LNCaP clone FGC (cell line): ENCODE measurements around the gene FADS2.
A peak's percentile ranks its signal among the peaks of the same experiment; 100 is the strongest.

ENCODE experiments used
- DNase-seq: peaks from one replicate; pipeline ENCODE4 v3.0.0-alpha.2; 2011; ENCODE audit warnings: low read depth
- H3K4me3 ChIP-seq: 2 replicates; pipeline ENCODE4 v1.5.1; 2011; ENCODE audit warnings: mild to moderate bottlenecking, low read depth, low read length, control low read depth
- CTCF ChIP-seq: IDR thresholded peaks from 2 replicates; pipeline ENCODE4 v1.5.1; 2012; ENCODE audit warnings: mild to moderate bottlenecking; ENCODE audit not compliant: control insufficient read depth, insufficient read depth; ENCODE audit errors: extremely low read depth

The FADS2 gene

GRCh38 chr11:61899146-61899841 lies 71.2 kb downstream of the FADS2 start:
- DNase-seq = no peak
- peak; percentile 99 for TF ChIP-seq CTCF
- H3K4me3 ChIP-seq = no peak overlapping the region

- no peak overlapping the region for H3K4me3 ChIP-seq
- DNase-seq = no peak
- no peak for TF ChIP-seq CTCF
Measured at GRCh38 chr11:61900251-61900650, 72.2 kb downstream of the FADS2 start.

- TF ChIP-seq CTCF = no peak
- DNase-seq = no peak
- no peak overlapping the region for H3K4me3 ChIP-seq
Measured at GRCh38 chr11:61901397-61901796, 73.3 kb downstream of the FADS2 start.

GRCh38 chr11:61902313-61902712 lies 74.2 kb downstream of the FADS2 start:
- no peak overlapping the region for H3K4me3 ChIP-seq
- no peak for TF ChIP-seq CTCF
- no peak for DNase-seq

- TF ChIP-seq CTCF = no peak
- H3K4me3 ChIP-seq = no peak overlapping the region
- DNase-seq = no peak
Measured at GRCh38 chr11:61903845-61904244, 75.7 kb downstream of the FADS2 start.

- TF ChIP-seq CTCF = no peak
- no peak overlapping the region for H3K4me3 ChIP-seq
Measured at GRCh38 chr11:61904539-61905048, 76.5 kb downstream of the FADS2 start.

More at GRCh38 chr11:61904539-61905048, 76.5 kb downstream of the FADS2 start:
- no peak for DNase-seq
